ENCODE results near the gene RUNDC3A.
"Not testable (repeated sequence)": the region's sequence is repeated elsewhere in the genome, so short reads cannot be mapped to it uniquely, and the experiment has no call there.

RUNDC3A gene

DNA sequence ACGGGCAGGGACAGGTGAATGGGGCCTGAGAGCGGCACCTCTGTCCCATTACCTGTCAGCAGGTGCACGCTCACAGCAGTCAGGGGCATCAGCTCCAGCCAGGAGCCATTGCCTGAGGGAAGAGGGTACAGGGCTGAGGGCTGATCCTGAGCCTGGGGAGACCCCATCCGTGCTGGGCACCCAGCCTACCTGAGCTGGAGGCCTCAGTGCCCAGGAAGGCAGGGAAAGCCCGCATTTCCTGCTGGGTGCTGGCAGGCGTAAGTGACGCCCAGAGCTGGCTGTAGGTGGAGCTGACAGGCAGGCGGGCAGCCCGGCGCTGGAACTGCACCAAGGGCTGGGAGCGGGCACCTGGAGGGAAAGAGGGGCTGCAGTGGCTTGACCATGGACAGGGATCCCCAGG lies 47.8 kb downstream of the RUNDC3A start:
- H3K36me3 ChIP-seq (ENCODE audit: insufficient read depth, low read length) = peaks cover 10% of the 10 kb centered on the region
- H3K9me3 ChIP-seq (ENCODE audit: low read length) = no peaks in the 10 kb centered on the region
- no peaks in the 10 kb centered on the region for H3K27me3 ChIP-seq (ENCODE audit: control insufficient read depth in 1 of 2, insufficient read depth in 2 of 2, low read length in 2 of 2)
- no peaks in the 10 kb centered on the region for H3K4me1 ChIP-seq (ENCODE audit: insufficient read depth, low read length)
- no peak overlapping the region for H3K27ac ChIP-seq (ENCODE audit: low read depth, low read length)
- H3K9ac ChIP-seq (ENCODE audit: low read length) = no peak overlapping the region
- no peak overlapping the region for H3K4me3 ChIP-seq (ENCODE audit: low read depth in 1 of 2, low read length in 2 of 2)

DNA sequence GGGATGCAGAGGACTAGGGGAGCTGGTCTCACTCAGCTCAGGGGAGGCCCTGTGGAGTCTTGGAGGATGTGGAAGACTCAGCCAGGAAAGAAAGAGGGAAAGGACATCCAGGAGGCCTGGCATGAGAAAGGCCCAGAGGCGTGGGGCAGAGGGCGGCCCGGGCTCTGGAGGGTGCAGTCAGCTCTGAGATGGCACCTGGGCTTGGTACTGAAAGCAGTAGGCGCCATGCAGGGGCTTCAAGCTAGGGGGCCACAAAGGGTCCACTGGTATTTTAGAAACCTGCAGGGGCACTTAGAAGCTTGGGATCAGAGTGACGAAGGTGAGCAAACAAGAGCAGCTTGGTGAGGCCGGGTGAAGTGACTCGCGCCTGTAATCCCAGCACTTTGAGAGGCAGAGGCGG lies 49.7 kb downstream of the RUNDC3A start:
- Histone ChIP-seq H3K27me3 (ENCODE audit: control insufficient read depth in 1 of 2, insufficient read depth in 2 of 2, low read length in 2 of 2) (peaks cover 0 to 11% of the 10 kb centered on the region in 2 donors), H3K27ac (ENCODE audit: low read depth, low read length) (no peak overlapping the region), H3K36me3 (ENCODE audit: insufficient read depth, low read length) (peaks cover 3% of the 10 kb centered on the region), H3K4me3 (ENCODE audit: low read depth in 1 of 2, low read length in 2 of 2) (no peak overlapping the region), H3K9me3 (ENCODE audit: low read length) (no peaks in the 10 kb centered on the region), H3K4me1 (ENCODE audit: insufficient read depth, low read length) (peaks cover 10% of the 10 kb centered on the region), H3K9ac (ENCODE audit: low read length) (no peak overlapping the region)

DNA sequence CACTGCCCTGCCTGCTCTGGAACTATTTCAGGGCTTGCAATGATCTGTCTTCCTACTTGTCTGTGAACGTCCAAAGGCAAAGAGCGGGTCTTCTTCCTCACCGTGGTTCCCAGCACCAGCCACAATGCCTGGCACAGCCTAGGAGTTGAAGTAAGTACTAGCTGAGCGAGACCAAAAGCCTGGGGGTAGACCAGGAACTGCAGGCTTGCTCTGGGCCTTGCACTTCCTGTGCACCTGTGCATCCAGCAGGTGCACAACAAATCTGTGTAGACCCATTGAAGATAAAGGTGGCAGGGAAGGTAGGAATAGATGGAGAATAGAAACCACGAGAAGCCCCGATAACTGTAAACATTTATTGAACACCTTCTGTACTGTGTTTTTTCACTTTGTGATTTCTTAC lies 50.6 kb downstream of the RUNDC3A start:
- Histone ChIP-seq H3K9ac (ENCODE audit: low read length) (no peak overlapping the region), H3K27me3 (ENCODE audit: control insufficient read depth in 1 of 2, insufficient read depth in 2 of 2, low read length in 2 of 2) (peaks cover 0 to 14% of the 10 kb centered on the region in 2 donors), H3K4me1 (ENCODE audit: insufficient read depth, low read length) (peaks cover 13% of the 10 kb centered on the region), H3K4me3 (ENCODE audit: low read depth in 1 of 2, low read length in 2 of 2) (no peak overlapping the region), H3K36me3 (ENCODE audit: insufficient read depth, low read length) (no peaks in the 10 kb centered on the region), H3K9me3 (ENCODE audit: low read length) (no peaks in the 10 kb centered on the region), H3K27ac (ENCODE audit: low read depth, low read length) (no peak overlapping the region)

DNA sequence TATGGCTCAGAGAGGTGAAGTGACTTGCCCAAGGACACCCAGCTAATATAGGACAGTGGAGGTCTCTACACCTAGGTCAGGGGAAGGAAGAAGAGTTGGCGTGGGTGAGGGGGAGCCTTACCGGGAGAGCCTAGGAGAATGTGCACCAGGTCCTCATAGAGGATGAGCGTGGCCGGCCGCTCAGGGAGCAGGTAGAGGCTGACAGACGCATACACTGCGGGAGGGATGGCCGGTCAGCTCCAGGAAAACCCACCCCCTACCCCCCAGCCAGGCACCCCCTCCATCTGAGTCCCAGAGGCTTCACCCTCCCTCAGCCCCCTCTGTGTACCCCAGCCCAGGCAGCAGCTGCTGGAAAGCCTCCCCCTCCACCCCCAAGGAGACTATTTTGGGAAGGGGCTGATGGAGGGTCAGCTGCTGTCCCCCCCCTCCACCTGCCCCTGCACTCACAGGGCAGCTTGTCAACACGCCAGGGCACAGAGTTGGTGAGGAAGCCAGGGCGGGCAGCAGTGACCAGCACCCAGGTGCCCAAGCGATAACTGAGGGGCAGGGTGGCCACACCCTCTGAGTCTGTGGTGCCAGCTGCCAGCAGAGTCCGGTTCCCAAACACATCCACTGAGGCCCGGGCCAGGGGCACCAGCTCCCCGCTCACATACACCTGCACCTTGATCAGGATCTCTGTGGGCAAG lies 51.2 kb downstream of the RUNDC3A start:
- H3K9me3 ChIP-seq (ENCODE audit: low read length) = no peaks in the 10 kb centered on the region
- peaks cover 0 to 14% of the 10 kb centered on the region in 2 donors for H3K27me3 ChIP-seq (ENCODE audit: control insufficient read depth in 1 of 2, insufficient read depth in 2 of 2, low read length in 2 of 2)
- H3K9ac ChIP-seq (ENCODE audit: low read length) = no peak overlapping the region
- H3K36me3 ChIP-seq (ENCODE audit: insufficient read depth, low read length) = no peaks in the 10 kb centered on the region
- peaks cover 16% of the 10 kb centered on the region for H3K4me1 ChIP-seq (ENCODE audit: insufficient read depth, low read length)
- H3K27ac ChIP-seq (ENCODE audit: low read depth, low read length) = no peak overlapping the region
- no peak overlapping the region for H3K4me3 ChIP-seq (ENCODE audit: low read depth in 1 of 2, low read length in 2 of 2)

DNA sequence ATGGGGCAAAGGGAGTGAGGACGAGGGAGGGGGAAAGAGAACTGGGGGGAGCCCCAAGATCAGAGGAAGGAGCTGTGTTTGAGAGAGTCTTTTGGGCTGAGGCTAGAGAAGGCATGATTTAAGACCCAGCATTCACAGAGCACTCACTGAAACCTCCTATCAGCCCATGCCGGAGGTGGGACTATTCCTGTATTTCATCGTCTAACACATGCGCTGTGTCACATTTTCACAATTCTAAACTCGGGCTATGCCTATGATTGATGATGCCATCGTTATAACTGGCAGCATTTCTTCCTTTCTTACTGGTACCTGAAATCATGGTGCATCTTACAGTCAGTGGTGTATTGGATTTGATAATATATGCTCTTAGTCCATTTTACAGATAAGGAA lies 51.7 kb downstream of the RUNDC3A start:
- no peaks in the 10 kb centered on the region for H3K36me3 ChIP-seq (ENCODE audit: insufficient read depth, low read length)
- H3K4me3 ChIP-seq (ENCODE audit: low read depth in 1 of 2, low read length in 2 of 2) = no peak overlapping the region
- peaks cover 0 to 14% of the 10 kb centered on the region in 2 donors for H3K27me3 ChIP-seq (ENCODE audit: control insufficient read depth in 1 of 2, insufficient read depth in 2 of 2, low read length in 2 of 2)
- H3K9me3 ChIP-seq (ENCODE audit: low read length) = no peaks in the 10 kb centered on the region
- peaks cover 16% of the 10 kb centered on the region for H3K4me1 ChIP-seq (ENCODE audit: insufficient read depth, low read length)
- no peak overlapping the region for H3K27ac ChIP-seq (ENCODE audit: low read depth, low read length)
- no peak overlapping the region for H3K9ac ChIP-seq (ENCODE audit: low read length)

DNA sequence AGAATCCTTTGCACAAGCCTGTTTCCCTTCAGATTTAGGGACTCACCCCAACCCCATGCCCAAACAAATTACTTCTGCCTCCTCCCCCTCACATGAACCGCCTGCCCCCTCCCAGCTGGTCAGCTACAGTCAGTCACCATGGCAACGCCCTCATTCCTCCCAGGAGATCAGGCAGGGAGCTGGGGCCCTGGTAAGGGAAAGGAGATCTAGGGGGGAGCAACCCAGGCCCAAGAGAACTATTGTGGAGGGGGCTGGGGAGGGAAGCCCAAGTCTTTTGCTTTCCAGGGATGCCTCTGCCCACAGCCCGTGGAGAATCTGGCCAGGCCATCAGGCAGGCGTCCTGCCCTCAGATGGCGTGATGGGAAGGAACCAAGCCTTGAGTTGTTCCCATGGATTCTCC lies 52.4 kb downstream of the RUNDC3A start:
- Histone ChIP-seq H3K4me3 (ENCODE audit: low read depth in 1 of 2, low read length in 2 of 2) (no peak overlapping the region), H3K9ac (ENCODE audit: low read length) (no peak overlapping the region), H3K4me1 (ENCODE audit: insufficient read depth, low read length) (peaks cover 16% of the 10 kb centered on the region), H3K27ac (ENCODE audit: low read depth, low read length) (no peak overlapping the region), H3K9me3 (ENCODE audit: low read length) (no peaks in the 10 kb centered on the region), H3K36me3 (ENCODE audit: insufficient read depth, low read length) (no peaks in the 10 kb centered on the region), H3K27me3 (ENCODE audit: control insufficient read depth in 1 of 2, insufficient read depth in 2 of 2, low read length in 2 of 2) (peaks cover 0 to 14% of the 10 kb centered on the region in 2 donors)

DNA sequence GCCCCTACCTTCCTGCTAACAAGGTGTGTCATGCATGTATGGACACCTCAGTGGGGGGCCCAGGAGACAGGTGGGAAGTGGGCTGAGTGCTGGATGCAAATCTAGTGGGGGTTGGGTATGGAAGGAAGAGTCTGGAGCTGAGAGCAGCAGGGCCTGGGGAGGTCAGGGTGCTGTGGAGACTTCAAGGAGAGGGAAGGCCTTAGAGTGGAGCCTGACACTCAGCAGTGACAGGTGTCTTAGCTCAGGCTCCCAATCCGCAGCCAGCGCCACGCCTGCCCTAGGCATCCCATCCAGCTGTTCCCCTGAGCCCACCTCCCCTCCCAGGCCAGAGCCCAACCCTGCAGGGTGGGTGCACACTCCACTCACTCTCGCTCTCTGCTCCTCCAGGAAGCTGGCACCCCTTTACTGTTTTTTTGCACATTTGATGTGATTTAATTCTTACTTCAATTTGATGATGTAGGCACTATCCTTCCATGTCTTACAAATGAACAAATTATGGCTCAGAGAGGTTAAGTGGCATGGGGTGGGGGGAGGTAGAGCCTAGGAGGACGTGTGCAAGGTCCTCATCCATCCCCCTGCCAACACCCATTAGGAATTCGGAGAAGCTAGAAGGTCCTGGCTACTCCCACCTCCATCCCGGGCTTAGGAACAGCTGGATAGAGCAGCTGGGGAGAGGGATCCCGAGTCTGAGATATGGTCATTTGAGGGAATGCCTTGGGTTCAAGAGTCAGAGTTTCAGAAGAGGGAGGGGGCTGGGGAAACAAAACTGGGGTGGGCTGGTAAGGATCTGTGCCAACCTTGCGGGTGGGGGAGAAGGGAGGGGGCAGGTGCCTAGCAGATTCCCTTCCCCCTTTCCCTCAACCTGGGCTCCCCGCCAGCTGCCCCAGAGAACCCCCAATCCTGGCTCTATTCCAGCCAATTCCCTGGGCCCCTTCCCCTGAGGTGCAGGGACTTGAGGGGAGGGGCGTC lies 53.2 kb downstream of the RUNDC3A start:
- no peak overlapping the region for H3K27ac ChIP-seq (ENCODE audit: low read depth, low read length)
- H3K9ac ChIP-seq (ENCODE audit: low read length) = no peak overlapping the region
- no peaks in the 10 kb centered on the region for H3K36me3 ChIP-seq (ENCODE audit: insufficient read depth, low read length)
- peaks cover 16% of the 10 kb centered on the region for H3K4me1 ChIP-seq (ENCODE audit: insufficient read depth, low read length)
- H3K4me3 ChIP-seq (ENCODE audit: low read depth in 1 of 2, low read length in 2 of 2) = no peak overlapping the region
- H3K27me3 ChIP-seq (ENCODE audit: control insufficient read depth in 1 of 2, insufficient read depth in 2 of 2, low read length in 2 of 2) = peaks cover 0 to 14% of the 10 kb centered on the region in 2 donors
- H3K9me3 ChIP-seq (ENCODE audit: low read length) = no peaks in the 10 kb centered on the region

DNA sequence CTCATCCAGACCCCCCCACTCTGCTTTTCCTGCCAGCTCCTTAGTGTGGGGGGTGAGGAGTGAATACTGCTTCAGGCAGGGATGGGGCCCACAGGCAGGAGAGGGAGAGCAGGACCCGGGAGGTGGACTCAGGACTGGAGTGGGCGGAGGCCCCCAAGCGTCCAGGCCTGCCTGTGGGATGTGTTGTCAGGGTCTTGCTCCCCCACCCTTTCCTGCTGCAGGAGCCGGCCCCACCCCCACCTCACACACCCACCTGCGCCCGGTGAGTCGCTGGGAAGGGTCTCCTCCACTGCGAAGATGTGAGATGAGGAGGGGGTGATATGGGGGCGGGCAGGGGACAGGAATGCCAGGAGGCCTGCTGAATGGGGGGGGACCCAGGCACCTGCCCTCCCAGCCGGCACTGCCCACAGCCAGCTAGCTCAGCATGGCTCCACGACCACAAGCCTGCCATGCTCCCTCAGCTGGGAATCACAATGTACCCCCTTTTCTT lies 54.1 kb downstream of the RUNDC3A start:
- no peaks in the 10 kb centered on the region for H3K9me3 ChIP-seq (ENCODE audit: low read length)
- peaks cover 16% of the 10 kb centered on the region for H3K4me1 ChIP-seq (ENCODE audit: insufficient read depth, low read length)
- peak overlapping the region in 1 of 2 donors; percentile 56 for H3K4me3 ChIP-seq (ENCODE audit: low read depth in 1 of 2, low read length in 2 of 2)
- peaks cover 0 to 14% of the 10 kb centered on the region in 2 donors for H3K27me3 ChIP-seq (ENCODE audit: control insufficient read depth in 1 of 2, insufficient read depth in 2 of 2, low read length in 2 of 2)
- no peak overlapping the region for H3K9ac ChIP-seq (ENCODE audit: low read length)
- no peak overlapping the region for H3K27ac ChIP-seq (ENCODE audit: low read depth, low read length)
- no peaks in the 10 kb centered on the region for H3K36me3 ChIP-seq (ENCODE audit: insufficient read depth, low read length)

DNA sequence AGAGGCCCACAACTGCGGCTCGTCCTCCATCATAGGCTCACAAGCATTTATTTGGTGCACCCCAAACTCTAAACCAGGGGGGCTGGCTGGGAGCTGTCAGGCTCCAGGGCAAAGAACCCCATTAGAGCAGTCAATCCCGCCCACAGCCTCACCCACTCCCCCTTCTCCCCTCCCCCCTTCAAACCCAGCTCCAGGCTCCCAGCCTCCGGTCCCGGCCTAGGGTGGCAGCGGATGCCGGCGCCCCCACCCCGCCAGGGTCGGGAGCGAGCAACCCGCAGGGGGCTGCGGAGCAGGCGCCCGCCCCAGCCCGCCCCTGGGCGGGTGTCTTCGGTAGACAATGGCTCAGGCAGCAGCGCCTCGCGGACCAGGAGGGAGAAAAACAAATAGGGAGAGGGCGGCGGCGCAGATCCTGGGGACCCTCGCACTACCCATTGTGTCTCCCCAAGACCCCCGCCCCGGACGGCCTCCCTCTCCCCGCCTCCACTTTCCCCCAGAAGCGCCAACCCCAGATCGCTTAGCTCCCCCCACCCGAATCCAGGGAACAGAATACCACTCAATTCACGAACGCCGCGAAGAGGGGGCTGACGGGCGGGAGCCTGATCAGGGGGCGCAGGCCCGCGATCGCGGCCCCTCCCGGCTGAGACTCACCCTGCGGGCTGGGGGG lies 54.7 kb downstream of the RUNDC3A start:
- Histone ChIP-seq H3K36me3 (ENCODE audit: insufficient read depth, low read length) (no peaks in the 10 kb centered on the region), H3K9ac (ENCODE audit: low read length) (no peak overlapping the region), H3K4me1 (ENCODE audit: insufficient read depth, low read length) (peaks cover 16% of the 10 kb centered on the region), H3K27ac (ENCODE audit: low read depth, low read length) (no peak overlapping the region), H3K4me3 (ENCODE audit: low read depth in 1 of 2, low read length in 2 of 2) (peak overlapping the region; percentile 56 to 67), H3K9me3 (ENCODE audit: low read length) (no peaks in the 10 kb centered on the region), H3K27me3 (ENCODE audit: control insufficient read depth in 1 of 2, insufficient read depth in 2 of 2, low read length in 2 of 2) (peaks cover 0 to 14% of the 10 kb centered on the region in 2 donors)

DNA sequence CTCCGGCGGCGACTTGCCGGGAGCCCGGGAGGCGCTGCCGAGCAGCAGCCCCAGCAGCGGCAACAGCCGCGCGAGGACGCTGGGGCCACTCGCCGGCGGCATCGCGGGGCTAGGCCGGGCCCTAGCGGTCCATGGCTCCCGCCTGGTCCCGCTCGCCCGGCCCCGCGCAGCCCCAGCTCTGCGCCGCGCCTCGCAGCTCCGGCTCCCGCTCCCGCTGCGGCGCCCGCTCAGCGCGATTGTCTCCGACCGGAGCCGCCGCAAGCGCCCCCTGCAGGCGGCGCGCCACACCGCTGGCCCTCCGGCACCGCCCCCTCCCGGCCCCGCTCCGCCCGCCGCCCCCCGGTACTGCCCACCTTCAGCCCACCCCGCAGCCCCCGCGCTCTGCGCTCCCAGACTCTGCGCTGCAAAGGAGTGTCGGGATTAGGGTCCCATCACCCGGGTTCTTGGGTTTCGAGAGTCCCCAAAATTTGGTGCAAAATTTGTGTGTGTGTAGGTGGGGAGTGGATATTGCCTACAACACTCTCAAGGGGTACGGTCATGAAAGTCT lies 55.3 kb downstream of the RUNDC3A start, which contains the start of gene FAM171A2:
Gene FAM171A2, minus strand, starts transcription at position 241 of the 547 bp plus-strand sequence. Its CDS starts 139 bp downstream, at position 102.
- H3K27me3 ChIP-seq (ENCODE audit: control insufficient read depth in 1 of 2, insufficient read depth in 2 of 2, low read length in 2 of 2) = peaks cover 0 to 14% of the 10 kb centered on the region in 2 donors
- H3K9ac ChIP-seq (ENCODE audit: low read length) = no peak within 1 kb of the TSS
- no peaks in the 10 kb centered on the region for H3K9me3 ChIP-seq (ENCODE audit: low read length)
- no peak within 1 kb of the TSS for H3K27ac ChIP-seq (ENCODE audit: low read depth, low read length)
- H3K4me3 ChIP-seq (ENCODE audit: low read depth in 1 of 2, low read length in 2 of 2) = peak within 1 kb of the TSS; percentile 56 to 67
- H3K4me1 ChIP-seq (ENCODE audit: insufficient read depth, low read length) = peaks cover 16% of the 10 kb centered on the region
- H3K36me3 ChIP-seq (ENCODE audit: insufficient read depth, low read length) = no peaks in the 10 kb centered on the region

DNA sequence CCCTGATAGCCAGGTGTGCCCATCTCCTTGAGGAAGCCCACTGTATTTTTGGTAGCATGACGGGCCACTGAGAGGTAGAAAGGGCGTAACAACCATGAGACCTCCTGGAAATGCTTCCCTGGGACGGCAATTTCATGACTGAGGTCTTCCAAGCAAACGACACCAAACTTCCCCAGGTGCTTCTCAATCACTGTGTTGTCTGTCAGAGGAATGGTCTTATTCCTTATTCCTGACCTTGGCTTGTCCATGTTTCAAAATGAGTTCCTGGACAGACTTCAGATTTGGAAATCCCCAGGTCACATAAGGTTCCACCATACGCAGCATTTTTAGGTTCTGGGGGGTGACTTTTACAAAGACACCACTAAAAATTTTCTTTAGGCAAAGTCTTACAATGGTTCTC lies 56.6 kb downstream of the RUNDC3A start:
- H3K9me3 ChIP-seq (ENCODE audit: low read length); H3K36me3 ChIP-seq (ENCODE audit: insufficient read depth, low read length); H3K9ac ChIP-seq (ENCODE audit: low read length); H3K4me3 ChIP-seq (ENCODE audit: low read depth in 1 of 2, low read length in 2 of 2); H3K27ac ChIP-seq (ENCODE audit: low read depth, low read length): not testable (repeated sequence)
- peaks cover 16% of the 10 kb centered on the region for H3K4me1 ChIP-seq (ENCODE audit: insufficient read depth, low read length)
- H3K27me3 ChIP-seq (ENCODE audit: control insufficient read depth in 1 of 2, insufficient read depth in 2 of 2, low read length in 2 of 2) = peaks cover 0 to 14% of the 10 kb centered on the region in 2 donors
